Activated CD4-positive, alpha-beta T cell treated with anti-CD3 and anti-CD28 coated beads, Interleukin-2, amount 10 ng/mL, durations not matched to agents 24 days and 14 days (primary cell): Measurements from ENCODE around the gene SEMA4G. TPM values are rescaled to one million over a fixed set of nuclear protein-coding genes. Genes with fewer than 3 reads are reported as not detected.

Source experiments
- DNase-seq: peaks from one replicate; pipeline ENCODE4 v3.0.0; 2022
- H3K27ac Mint-ChIP-seq: one replicate; pipeline ENCODE4 v1.8.0; 2022; ENCODE audit warnings: mild to moderate bottlenecking, mixed read lengths
- H3K27me3 Mint-ChIP-seq: one replicate; pipeline ENCODE4 v1.8.0; 2022; ENCODE audit warnings: mixed read lengths
- H3K36me3 Mint-ChIP-seq: one replicate; pipeline ENCODE4 v1.8.0; 2022; ENCODE audit warnings: low read depth, mild to moderate bottlenecking, mixed read lengths
- H3K4me1 Mint-ChIP-seq: one replicate; pipeline ENCODE4 v1.8.0; 2021; ENCODE audit warnings: mixed read lengths
- H3K4me3 Mint-ChIP-seq: one replicate; pipeline ENCODE4 v1.8.0; 2022; ENCODE audit warnings: mild to moderate bottlenecking, moderate library complexity, mixed read lengths
- H3K9me3 Mint-ChIP-seq: one replicate; pipeline ENCODE4 v1.8.0; 2021; ENCODE audit warnings: mixed read lengths
- intact Hi-C: fragments of 100-400 bp; cut with micrococcal nuclease; formaldehyde crosslinking; loops from one replicate; pipeline ENCODE4 v1.15.1; 2023
- total RNA-seq: library from RNA; stranded (reverse); gene quantifications from 2 replicates; pipeline ENCODE4 v1.2.3, GENCODE V29; 2022

The SEMA4G gene
- total RNA-seq, 1 donor from 2014 or later, result 1.4 TPM

- peaks cover 22% of the 10 kb centered on the region for H3K4me1 Mint-ChIP-seq
- H3K36me3 Mint-ChIP-seq, result no peaks in the 10 kb centered on the region
- peak overlapping the region; percentile 73 for H3K4me3 Mint-ChIP-seq
- no peaks in the 10 kb centered on the region for H3K9me3 Mint-ChIP-seq
- no peak overlapping the region for H3K27ac Mint-ChIP-seq
- H3K27me3 Mint-ChIP-seq, result no peaks in the 10 kb centered on the region
- no peak for DNase-seq
- intact Hi-C loops, result no loop called here
Observed at GRCh38 chr10:101000127-101000914, 31.0 kb downstream of the SEMA4G start.

GRCh38 chr10:101000915-101001658, 31.8 kb downstream of the SEMA4G start:
- no peak for DNase-seq
- Mint-ChIP-seq H3K27me3 (no peaks in the 10 kb centered on the region), H3K4me3 (peak overlapping the region; percentile 59), H3K4me1 (peaks cover 18% of the 10 kb centered on the region), H3K36me3 (no peaks in the 10 kb centered on the region), H3K9me3 (no peaks in the 10 kb centered on the region), H3K27ac (peak overlapping the region; percentile 12)
- intact Hi-C loops, result no loop called here

- Mint-ChIP-seq H3K4me1 (peaks cover 12% of the 10 kb centered on the region), H3K9me3 (no peaks in the 10 kb centered on the region), H3K27ac (no peak overlapping the region), H3K4me3 (no peak overlapping the region), H3K27me3 (no peaks in the 10 kb centered on the region), H3K36me3 (no peaks in the 10 kb centered on the region)
- no peak for DNase-seq
- intact Hi-C loops, result no loop called here
Observed at GRCh38 chr10:101001659-101002035, 32.3 kb downstream of the SEMA4G start.

GRCh38 chr10:101002456-101002855, 33.2 kb downstream of the SEMA4G start:
- no peaks in the 10 kb centered on the region for H3K27me3 Mint-ChIP-seq
- DNase-seq, result no peak
- no peak overlapping the region for H3K4me3 Mint-ChIP-seq
- H3K4me1 Mint-ChIP-seq, result peaks cover 11% of the 10 kb centered on the region
- H3K9me3 Mint-ChIP-seq, result no peaks in the 10 kb centered on the region
- no peaks in the 10 kb centered on the region for H3K36me3 Mint-ChIP-seq
- intact Hi-C loops, result no loop called here
- no peak overlapping the region for H3K27ac Mint-ChIP-seq

GRCh38 chr10:101003639-101004206, 34.4 kb downstream of the SEMA4G start:
- H3K27ac Mint-ChIP-seq, result no peak overlapping the region
- H3K36me3 Mint-ChIP-seq, result no peaks in the 10 kb centered on the region
- intact Hi-C loops, result no loop called here
- DNase-seq, result no peak
- H3K4me1 Mint-ChIP-seq, result peaks cover 4% of the 10 kb centered on the region
- H3K9me3 Mint-ChIP-seq, result no peaks in the 10 kb centered on the region
- no peaks in the 10 kb centered on the region for H3K27me3 Mint-ChIP-seq
- no peak overlapping the region for H3K4me3 Mint-ChIP-seq

- peaks cover 3% of the 10 kb centered on the region for H3K4me1 Mint-ChIP-seq
- H3K27ac Mint-ChIP-seq, result no peak overlapping the region
- H3K4me3 Mint-ChIP-seq, result no peak overlapping the region
- DNase-seq, result no peak
- no peaks in the 10 kb centered on the region for H3K36me3 Mint-ChIP-seq
- H3K27me3 Mint-ChIP-seq, result no peaks in the 10 kb centered on the region
- intact Hi-C loops, result no loop called here
- no peaks in the 10 kb centered on the region for H3K9me3 Mint-ChIP-seq
Observed at GRCh38 chr10:101005361-101005760, 36.1 kb downstream of the SEMA4G start.

GRCh38 chr10:101005869-101006567, 36.7 kb downstream of the SEMA4G start:
- H3K36me3 Mint-ChIP-seq, result no peaks in the 10 kb centered on the region
- no peak overlapping the region for H3K27ac Mint-ChIP-seq
- DNase-seq, result no peak
- intact Hi-C loops, result no loop called here
- H3K4me1 Mint-ChIP-seq, result peaks cover 2% of the 10 kb centered on the region
- H3K4me3 Mint-ChIP-seq, result no peak overlapping the region
- H3K27me3 Mint-ChIP-seq, result no peaks in the 10 kb centered on the region
- H3K9me3 Mint-ChIP-seq, result no peaks in the 10 kb centered on the region

- no peak for DNase-seq
- Mint-ChIP-seq H3K4me1 (no peaks in the 10 kb centered on the region), H3K27me3 (no peaks in the 10 kb centered on the region), H3K9me3 (no peaks in the 10 kb centered on the region), H3K27ac (no peak overlapping the region), H3K4me3 (no peak overlapping the region), H3K36me3 (no peaks in the 10 kb centered on the region)
- intact Hi-C loops, result no loop called here
Observed at GRCh38 chr10:101006593-101007098, 37.3 kb downstream of the SEMA4G start.

- intact Hi-C loops, result no loop called here
- no peak for DNase-seq
- Mint-ChIP-seq H3K27ac (no peak overlapping the region), H3K9me3 (no peaks in the 10 kb centered on the region), H3K4me3 (no peak overlapping the region), H3K36me3 (no peaks in the 10 kb centered on the region), H3K4me1 (no peaks in the 10 kb centered on the region), H3K27me3 (no peaks in the 10 kb centered on the region)
Observed at GRCh38 chr10:101007099-101007711, 37.9 kb downstream of the SEMA4G start.

GRCh38 chr10:101007915-101008822, 38.9 kb downstream of the SEMA4G start:
- Mint-ChIP-seq H3K4me1 (peaks cover 7% of the 10 kb centered on the region), H3K27me3 (peaks cover 3% of the 10 kb centered on the region), H3K4me3 (no peak overlapping the region), H3K9me3 (no peaks in the 10 kb centered on the region), H3K27ac (no peak overlapping the region), H3K36me3 (no peaks in the 10 kb centered on the region)
- intact Hi-C loops, result no loop called here
- DNase-seq, result no peak

GRCh38 chr10:101008823-101009423, 39.6 kb downstream of the SEMA4G start:
- H3K4me3 Mint-ChIP-seq, result no peak overlapping the region

GRCh38 chr10:101010329-101010728, 41.0 kb downstream of the SEMA4G start:
- Mint-ChIP-seq H3K9me3 (no peaks in the 10 kb centered on the region), H3K36me3 (no peaks in the 10 kb centered on the region), H3K4me3 (no peak overlapping the region), H3K4me1 (peaks cover 23% of the 10 kb centered on the region), H3K27ac (no peak overlapping the region), H3K27me3 (peaks cover 10% of the 10 kb centered on the region)
- intact Hi-C loops, result no loop called here
- no peak for DNase-seq

More at GRCh38 chr10:101008823-101009423, 39.6 kb downstream of the SEMA4G start:
- intact Hi-C loops, result no loop called here
- Mint-ChIP-seq H3K27me3 (peaks cover 5% of the 10 kb centered on the region), H3K36me3 (no peaks in the 10 kb centered on the region), H3K4me1 (peaks cover 9% of the 10 kb centered on the region), H3K9me3 (no peaks in the 10 kb centered on the region), H3K27ac (no peak overlapping the region)
- no peak for DNase-seq
